A673 (cell line): Measurements from ENCODE around the gene PPOX. TPM values are rescaled to one million over a fixed set of nuclear protein-coding genes. Genes with fewer than 3 reads are reported as not detected.

ENCODE experiments used
- BruUV-seq: library from RNA; stranded (reverse); fragments of 400-500 nt; replicated peaks from 2 replicates; lab custom pipeline; 2021; lab: Mats Ljungman, UMichigan
- CTCF ChIA-PET: fragments of 300-600 bp; sonication (Branson Sonifier 250); formaldehyde crosslinking; loops from one replicate; lab custom pipeline; 2022; ENCODE audit warnings: antibody characterized with exemption; lab: Charles Lee
- POLR2A ChIA-PET: fragments of 300-600 bp; sonication (Branson Sonifier 250); formaldehyde crosslinking; loops from one replicate; lab custom pipeline; 2022; ENCODE audit warnings: antibody characterized with exemption; ENCODE audit not compliant: low non-redundant PET; lab: Charles Lee
- DNase-seq: peaks from one replicate; pipeline ENCODE4 v3.0.0-alpha.2; 2015; ENCODE audit warnings: low spot score
- H3K27ac ChIP-seq: fragments of 200-600 bp; sonication (generic); 2 replicates; pipeline ENCODE4 v1.5.1; 2016; ENCODE audit warnings: mixed run types, low read depth, mild to moderate bottlenecking, mixed read lengths, antibody characterized with exemption, low read length; ENCODE audit not compliant: poor library complexity, severe bottlenecking
- H3K27me3 ChIP-seq: fragments of 200-600 bp; sonication (generic); replicated peaks from 2 replicates; pipeline ENCODE4 v1.6.1; 2017; ENCODE audit warnings: mixed run types, low read depth, mild to moderate bottlenecking, mixed read lengths, antibody characterized with exemption, low read length; ENCODE audit not compliant: insufficient read depth, poor library complexity
- H3K36me3 ChIP-seq: fragments of 200-600 bp; sonication (generic); 2 replicates; pipeline ENCODE4 v1.6.1; 2016; ENCODE audit warnings: mixed run types, mild to moderate bottlenecking, mixed read lengths, antibody characterized with exemption, low read length; ENCODE audit not compliant: insufficient read depth, poor library complexity, severe bottlenecking
- H3K4me1 ChIP-seq: fragments of 200-600 bp; sonication (generic); 2 replicates; pipeline ENCODE4 v1.6.1; 2017; ENCODE audit warnings: mixed run types, mild to moderate bottlenecking, mixed read lengths, antibody characterized with exemption, low read length; ENCODE audit not compliant: insufficient read depth, poor library complexity, severe bottlenecking
- H3K4me3 ChIP-seq: fragments of 200-600 bp; sonication (generic); 2 replicates; pipeline ENCODE4 v1.5.1; 2016; ENCODE audit warnings: low read depth, mixed run types, mild to moderate bottlenecking, mixed read lengths, low read length; ENCODE audit not compliant: poor library complexity, severe bottlenecking
- H3K9me3 ChIP-seq: fragments of 200-600 bp; sonication (generic); 2 replicates; pipeline ENCODE4 v1.6.1; 2016; ENCODE audit warnings: mixed run types, low read depth, mild to moderate bottlenecking, mixed read lengths, antibody characterized with exemption, low read length; ENCODE audit not compliant: poor library complexity, severe bottlenecking
- EZH2 ChIP-seq: fragments of 200-600 bp; sonication (generic); IDR thresholded peaks from 2 replicates; pipeline ENCODE4 v1.6.1; 2017; ENCODE audit warnings: borderline replicate concordance, low read depth, mild to moderate bottlenecking, mixed read lengths, antibody characterized with exemption, low read length; ENCODE audit not compliant: poor library complexity, severe bottlenecking
- intact Hi-C: fragments of 100-400 bp; cut with micrococcal nuclease; formaldehyde crosslinking; loops from one replicate; pipeline ENCODE4 v1.10.0; 2022; ENCODE audit not compliant: unreplicated experiment
- total RNA-seq: library from RNA; stranded (reverse); gene quantifications from 2 replicates; pipeline ENCODE4 v1.2.3, GENCODE V29; 2021
- TF ChIP-seq, protein P1 (sequence below): fragments of 300-800, 200-600 bp; sonication (generic); conservative IDR thresholded peaks from 2 replicates; pipeline ENCODE4 v1.5.1; 2017; ENCODE audit warnings: low read depth, mild to moderate bottlenecking, antibody characterized with exemption, low read length, moderate library complexity, mixed read lengths

PPOX gene
- total RNA-seq, 1 experiment from 2014 or later = 25.2 TPM

DNA sequence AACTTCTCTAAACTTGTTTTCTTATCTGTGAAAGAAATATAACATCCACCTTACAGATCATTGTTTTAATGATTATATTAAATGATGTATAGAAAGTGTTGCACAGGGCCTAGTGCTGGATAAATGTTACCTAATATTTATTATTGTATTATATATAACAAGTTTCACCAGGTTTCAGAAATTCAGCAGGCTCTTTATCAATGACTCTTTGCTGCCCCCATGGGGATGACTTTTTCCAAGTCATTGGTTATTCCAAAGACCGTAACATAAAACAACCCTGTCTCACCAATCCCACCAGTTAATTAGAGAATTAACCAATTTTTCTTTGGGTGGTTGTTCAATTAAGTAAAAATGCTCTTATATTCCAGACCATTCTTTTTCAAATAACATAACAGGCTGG lies 26.5 kb upstream of the PPOX start:
- H3K36me3 ChIP-seq = no peaks in the 10 kb centered on the region
- TF ChIP-seq, protein P1, sequence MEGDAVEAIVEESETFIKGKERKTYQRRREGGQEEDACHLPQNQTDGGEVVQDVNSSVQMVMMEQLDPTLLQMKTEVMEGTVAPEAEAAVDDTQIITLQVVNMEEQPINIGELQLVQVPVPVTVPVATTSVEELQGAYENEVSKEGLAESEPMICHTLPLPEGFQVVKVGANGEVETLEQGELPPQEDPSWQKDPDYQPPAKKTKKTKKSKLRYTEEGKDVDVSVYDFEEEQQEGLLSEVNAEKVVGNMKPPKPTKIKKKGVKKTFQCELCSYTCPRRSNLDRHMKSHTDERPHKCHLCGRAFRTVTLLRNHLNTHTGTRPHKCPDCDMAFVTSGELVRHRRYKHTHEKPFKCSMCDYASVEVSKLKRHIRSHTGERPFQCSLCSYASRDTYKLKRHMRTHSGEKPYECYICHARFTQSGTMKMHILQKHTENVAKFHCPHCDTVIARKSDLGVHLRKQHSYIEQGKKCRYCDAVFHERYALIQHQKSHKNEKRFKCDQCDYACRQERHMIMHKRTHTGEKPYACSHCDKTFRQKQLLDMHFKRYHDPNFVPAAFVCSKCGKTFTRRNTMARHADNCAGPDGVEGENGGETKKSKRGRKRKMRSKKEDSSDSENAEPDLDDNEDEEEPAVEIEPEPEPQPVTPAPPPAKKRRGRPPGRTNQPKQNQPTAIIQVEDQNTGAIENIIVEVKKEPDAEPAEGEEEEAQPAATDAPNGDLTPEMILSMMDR = peak; percentile 67
- TF ChIP-seq EZH2 = no peak
- intact Hi-C loops = loop anchor here (2.0 to 5.0 kb wide), 2 partner anchors 143 to 412 kb away; no protein-coding TSS in a partner anchor
- peak; percentile 69 for DNase-seq
- H3K27me3 ChIP-seq = no peaks in the 10 kb centered on the region
- H3K4me1 ChIP-seq = no peaks in the 10 kb centered on the region
- BruUV-seq = no TSS peak
- H3K9me3 ChIP-seq = no peaks in the 10 kb centered on the region
- no peak overlapping the region for H3K27ac ChIP-seq
- CTCF ChIA-PET = interaction anchor here (0.8 kb wide), 1 partner anchor 42 kb away, joined by 3 read pairs; the partner anchor contains the start of gene KLHDC9
- POLR2A ChIA-PET = no interaction called here
- H3K4me3 ChIP-seq = no peak overlapping the region

DNA sequence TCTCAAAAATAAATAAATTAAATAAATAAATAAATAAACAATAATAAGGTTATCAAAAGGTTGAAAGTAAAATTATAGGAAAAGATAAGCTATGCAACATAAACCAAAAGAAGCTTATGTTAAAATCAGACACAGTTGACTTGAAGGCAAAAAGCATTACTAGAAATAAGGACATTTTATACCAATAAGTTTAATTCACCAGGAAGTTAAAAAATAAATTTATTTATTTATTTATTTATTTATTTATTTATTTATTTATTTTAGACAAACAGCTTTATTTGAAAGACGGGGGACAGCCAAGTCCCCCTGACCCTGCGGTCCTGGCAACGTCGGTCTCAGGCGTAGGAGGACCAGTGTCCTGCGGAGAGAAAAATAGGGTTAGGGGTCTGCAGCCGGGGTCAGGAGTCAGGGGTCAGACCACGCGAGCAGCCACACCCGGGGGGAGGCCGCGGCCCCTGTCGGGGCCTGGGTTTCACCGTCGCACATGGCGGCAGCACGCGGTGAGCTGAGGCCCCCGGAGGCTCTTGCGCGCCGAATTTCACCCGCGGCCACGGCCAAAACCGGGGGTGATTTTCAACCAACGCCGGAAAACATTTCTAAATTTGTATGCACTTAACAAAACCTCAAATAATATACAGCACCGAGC lies 25.3 kb upstream of the PPOX start:
- POLR2A ChIA-PET = no interaction called here
- no TSS peak for BruUV-seq
- H3K27ac ChIP-seq = no peak overlapping the region
- H3K9me3 ChIP-seq = no peaks in the 10 kb centered on the region
- no peaks in the 10 kb centered on the region for H3K36me3 ChIP-seq
- H3K27me3 ChIP-seq = no peaks in the 10 kb centered on the region
- no peak for TF ChIP-seq EZH2
- TF ChIP-seq, protein P1 = no peak
- H3K4me3 ChIP-seq = no peak overlapping the region
- no peaks in the 10 kb centered on the region for H3K4me1 ChIP-seq
- intact Hi-C loops = loop anchor here (5.0 kb wide), 1 partner anchor 414 kb away; no protein-coding TSS in a partner anchor
- CTCF ChIA-PET = interaction anchor here (0.6 kb wide), 1 partner anchor 166 kb away, joined by 3 read pairs; no protein-coding TSS in a partner anchor
- no peak for DNase-seq

DNA sequence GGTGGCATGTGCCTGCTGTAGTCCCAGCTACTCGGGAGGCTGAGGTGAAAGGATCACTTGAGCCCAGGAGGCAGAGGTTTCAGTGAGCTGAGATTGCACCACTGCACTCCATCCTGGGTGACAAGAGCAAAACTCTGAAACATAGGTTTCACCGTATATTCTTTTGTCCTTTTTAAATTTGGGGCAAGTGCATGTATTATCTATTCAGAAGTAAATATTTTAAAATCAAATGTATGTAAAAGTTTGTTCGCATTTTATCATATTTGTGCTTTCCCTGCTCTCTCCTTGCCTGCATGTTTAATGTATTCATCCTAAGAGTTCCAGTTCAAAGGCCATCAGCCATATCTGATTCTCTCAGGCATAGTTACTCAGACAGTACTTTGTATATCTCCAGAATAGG lies 20.4 kb upstream of the PPOX start:
- no peak for DNase-seq
- no peak overlapping the region for H3K27ac ChIP-seq
- H3K4me3 ChIP-seq = no peak overlapping the region
- POLR2A ChIA-PET = no interaction called here
- intact Hi-C loops = no loop called here
- H3K27me3 ChIP-seq = no peaks in the 10 kb centered on the region
- no TSS peak for BruUV-seq
- no peak for TF ChIP-seq EZH2
- TF ChIP-seq, protein P1 = no peak
- H3K9me3 ChIP-seq = no peaks in the 10 kb centered on the region
- CTCF ChIA-PET = no interaction called here
- H3K36me3 ChIP-seq = no peaks in the 10 kb centered on the region
- no peaks in the 10 kb centered on the region for H3K4me1 ChIP-seq
